ENCODE measurements around the gene HOXB2.
"Not testable (repeated sequence)": the region's sequence is repeated elsewhere in the genome, so short reads cannot be mapped to it uniquely, and the experiment has no call there.

Gene HOXB2

DNA sequence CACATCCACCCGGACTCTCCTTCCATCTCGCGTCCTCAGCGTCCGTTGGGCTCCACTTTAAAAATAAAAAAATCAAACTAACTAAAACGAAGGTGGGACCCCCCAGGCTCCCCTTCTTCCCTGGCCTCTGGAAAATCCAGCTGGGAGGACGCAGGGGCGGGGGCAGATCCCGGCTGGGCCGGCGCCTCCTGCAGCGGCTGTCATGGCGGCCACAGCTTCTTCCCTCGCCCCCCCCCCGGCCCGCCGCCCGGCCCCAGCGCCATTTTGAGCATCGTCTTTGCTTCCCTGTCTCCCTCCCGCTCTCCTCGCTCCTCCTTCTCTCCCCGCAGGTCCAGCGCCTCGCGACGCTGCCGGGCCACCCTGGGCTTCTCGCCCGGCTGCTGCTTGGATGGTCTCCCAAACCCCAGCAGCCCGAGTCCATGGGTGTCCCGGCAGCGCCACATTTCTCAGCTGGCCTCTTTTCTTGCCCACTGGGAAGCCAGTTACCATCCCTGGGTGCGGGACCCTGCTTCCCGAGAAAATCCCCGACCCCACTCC lies 3.3 kb downstream of the HOXB2 start:
- DNase-seq (ENCODE audit: low read depth, low spot score) = no peak

DNA sequence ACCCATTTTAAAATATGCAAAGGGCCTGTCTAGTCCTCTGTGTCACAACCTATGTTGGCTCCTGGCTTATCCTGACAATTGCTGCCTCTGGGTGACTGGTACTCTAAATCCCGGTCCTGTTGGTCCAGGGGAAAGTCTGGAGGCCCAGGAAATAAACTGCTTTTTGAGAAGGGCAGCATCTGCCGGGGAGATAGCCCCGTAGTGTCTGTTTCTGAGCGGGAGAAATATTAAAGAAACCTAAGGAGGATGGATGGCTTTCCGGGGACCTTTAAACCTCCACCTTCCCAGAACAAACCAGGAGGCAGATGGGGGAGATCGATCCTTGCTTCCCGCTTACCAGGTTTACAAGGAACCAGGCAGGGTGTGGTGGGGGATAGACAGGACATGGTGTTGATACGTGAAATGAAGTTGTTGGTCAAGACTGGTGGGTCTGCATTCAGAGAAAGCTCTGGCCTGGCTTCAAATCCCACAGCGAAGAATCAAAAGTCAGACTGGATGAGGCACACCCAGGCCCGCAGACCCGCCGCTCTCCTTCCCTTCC lies 3.8 kb downstream of the HOXB2 start:
- DNase-seq (ENCODE audit: low read depth, low spot score) = no peak

DNA sequence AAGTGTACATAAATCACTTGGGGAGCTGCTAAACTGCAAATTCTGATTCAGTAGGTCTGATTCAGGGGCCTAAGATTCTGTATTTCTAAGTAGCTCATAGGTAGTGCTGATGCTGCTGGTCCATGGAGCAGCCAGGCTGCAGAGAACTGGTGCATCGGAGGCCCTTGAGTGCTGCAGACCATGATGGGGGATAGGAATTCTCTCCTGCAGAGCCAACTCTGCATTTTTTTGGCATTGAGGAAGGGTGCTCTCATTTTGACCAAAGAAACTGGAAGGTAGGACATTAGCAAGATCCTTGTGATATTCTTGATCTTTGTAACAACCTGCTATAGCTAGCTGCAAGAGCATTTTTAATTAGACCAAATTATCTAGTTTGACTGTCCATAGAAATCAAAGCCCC lies 4.7 kb downstream of the HOXB2 start:
- no peak for DNase-seq (ENCODE audit: low read depth, low spot score)

DNA sequence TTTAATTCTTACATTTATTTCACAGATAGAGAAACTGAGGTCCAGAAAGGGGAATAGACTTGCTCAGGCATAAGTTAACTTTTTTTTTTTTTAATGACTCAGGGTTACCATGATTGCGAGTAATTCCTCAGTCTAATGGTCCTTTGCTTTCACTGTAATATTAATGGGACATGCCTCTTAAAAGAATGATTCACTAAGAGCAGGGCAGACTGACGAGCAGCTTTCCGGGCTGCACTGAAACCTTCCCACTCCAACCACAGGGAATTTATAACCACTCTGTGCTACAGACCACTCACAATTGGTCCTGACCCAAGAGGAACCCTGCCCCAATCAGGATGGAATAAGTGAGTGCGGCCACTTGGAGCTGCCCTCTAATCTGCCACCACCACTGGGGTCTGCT lies 5.7 kb downstream of the HOXB2 start:
- DNase-seq (ENCODE audit: low read depth, low spot score) = no peak

DNA sequence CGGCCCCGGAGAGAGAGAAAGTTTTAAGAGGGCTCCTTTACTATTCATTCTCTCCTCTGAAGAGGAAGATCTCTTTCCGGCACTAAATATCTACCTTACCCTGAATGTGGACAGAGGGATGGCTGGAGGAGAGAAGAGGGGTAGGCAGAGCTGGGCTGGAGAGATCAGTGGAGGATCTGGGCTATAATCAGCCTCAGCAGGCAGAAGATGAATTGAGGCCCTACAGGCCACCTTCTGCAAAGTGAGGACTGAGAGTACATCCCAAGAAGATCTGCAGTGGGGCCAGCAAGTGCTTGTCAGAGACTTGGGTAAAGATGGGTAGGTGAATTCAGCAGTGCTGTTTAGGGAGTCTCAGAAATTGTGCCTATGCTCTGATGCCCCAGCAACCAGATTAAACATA lies 7.6 kb downstream of the HOXB2 start:
- DNase-seq (ENCODE audit: low read depth, low spot score) = no peak

DNA sequence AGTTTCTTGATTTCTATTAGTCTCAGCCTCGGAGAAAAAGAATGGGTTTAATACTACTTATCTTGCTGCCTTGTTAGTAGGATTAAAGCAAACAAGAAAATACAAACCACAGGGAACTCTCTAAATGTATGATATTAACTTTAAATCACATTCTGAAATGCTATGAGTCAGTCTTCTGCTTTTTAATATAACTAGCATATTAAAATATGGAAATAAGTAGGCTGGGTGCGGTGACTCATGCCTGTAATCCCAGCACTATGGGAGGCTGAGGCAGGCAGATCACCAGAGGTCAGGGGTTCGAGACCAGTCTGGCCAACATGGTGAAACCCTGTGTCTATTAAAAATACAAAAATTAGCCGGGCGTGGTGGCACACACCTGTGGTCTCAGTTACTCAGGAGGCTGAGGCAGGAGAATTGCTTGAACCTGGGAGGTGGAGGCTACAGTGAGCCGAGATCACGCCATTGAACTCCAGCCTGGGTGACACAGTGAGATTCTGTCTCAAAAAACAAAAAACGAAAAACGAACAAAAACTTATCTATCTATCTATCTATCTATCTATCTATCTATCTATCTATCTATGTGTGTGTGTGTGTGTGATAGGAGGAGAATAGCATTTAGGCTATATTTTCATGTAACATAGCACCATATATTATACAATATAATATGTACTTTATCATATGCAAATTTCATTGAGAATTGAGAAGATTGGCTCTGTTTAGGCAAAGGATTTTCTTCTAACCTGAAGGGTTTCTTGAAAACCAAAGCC lies 8.9 kb downstream of the HOXB2 start:
- not testable (repeated sequence) for DNase-seq (ENCODE audit: low read depth, low spot score)

DNA sequence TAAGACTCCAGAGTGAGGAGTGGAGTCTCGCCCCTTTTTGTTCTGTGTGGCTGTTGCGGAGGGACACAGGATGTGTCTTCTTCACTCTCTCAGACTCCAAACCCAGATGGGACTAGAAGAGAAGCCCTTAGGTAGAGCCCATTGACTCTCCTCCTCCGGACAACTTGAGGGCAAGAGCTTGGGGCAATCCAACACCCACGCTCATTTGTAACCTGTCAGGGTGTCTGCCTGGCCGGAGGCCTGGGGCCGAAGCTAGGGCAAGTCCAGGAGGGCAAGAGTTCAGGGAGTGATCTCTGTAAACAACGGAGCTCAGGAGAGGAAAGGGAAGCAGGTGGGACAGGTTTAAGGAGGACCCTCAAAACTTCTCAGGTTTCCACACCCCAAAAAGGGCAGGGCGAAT lies 12.6 kb downstream of the HOXB2 start:
- DNase-seq (ENCODE audit: low read depth, low spot score) = no peak

DNA sequence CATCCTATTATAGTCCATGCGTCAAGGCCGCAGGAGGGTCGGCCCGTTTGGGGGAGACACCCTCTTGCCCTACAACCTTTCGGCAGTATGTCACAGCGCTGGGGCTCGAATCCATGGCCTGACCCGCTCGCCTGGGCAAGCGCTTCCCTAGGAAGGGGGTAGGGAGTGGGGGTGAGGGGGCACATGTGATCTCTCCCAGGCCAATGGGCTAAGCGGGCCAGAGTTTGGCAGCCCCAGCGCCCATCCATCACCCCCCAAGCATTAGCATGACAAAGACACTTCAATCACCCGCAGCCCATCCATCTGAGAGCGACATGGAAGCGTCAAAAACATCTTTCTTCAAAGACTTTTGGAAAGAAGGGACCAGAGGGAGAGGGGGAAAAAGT lies 14.0 kb downstream of the HOXB2 start, which contains the start of gene HOXB1:
Gene HOXB1, minus strand, starts transcription at position 125 of the 386 bp plus-strand sequence. Its CDS starts 107 bp downstream, at position 18.
- DNase-seq (ENCODE audit: low read depth, low spot score) = no peak

DNA sequence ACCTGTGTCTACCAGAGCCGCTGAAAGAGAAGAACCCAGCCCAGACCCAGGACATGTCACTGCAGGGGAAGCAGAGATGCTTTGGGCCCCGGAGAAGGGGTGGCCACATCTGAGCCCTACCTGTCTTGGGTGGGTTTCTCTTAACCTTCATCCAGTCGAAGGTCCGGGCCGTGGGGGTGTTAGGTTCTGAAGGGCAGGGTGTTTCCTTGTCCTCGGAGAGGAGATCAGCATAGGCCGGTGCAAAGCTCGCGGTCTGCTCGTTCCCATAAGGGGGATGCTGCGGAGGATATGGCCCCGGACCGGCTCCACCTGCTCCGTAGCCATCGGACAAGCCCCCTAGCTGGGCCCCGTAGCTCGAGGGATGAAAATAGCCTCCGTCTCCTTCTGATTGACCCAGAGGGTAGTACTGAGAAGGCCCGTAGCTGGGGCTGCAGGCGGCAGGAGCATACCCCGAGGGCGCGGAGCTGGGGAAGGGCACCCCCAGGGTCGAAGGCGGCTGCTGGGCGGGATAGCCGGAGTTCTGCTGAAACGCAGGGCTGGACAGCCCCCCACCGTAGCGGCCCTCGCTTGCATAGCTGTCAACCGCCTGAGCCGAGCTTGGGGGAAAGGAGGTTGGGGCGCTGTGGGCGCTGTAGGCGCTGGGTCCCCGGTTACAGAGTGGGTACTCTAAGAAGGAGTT lies 14.6 kb downstream of the HOXB2 start:
- no peak for DNase-seq (ENCODE audit: low read depth, low spot score)

DNA sequence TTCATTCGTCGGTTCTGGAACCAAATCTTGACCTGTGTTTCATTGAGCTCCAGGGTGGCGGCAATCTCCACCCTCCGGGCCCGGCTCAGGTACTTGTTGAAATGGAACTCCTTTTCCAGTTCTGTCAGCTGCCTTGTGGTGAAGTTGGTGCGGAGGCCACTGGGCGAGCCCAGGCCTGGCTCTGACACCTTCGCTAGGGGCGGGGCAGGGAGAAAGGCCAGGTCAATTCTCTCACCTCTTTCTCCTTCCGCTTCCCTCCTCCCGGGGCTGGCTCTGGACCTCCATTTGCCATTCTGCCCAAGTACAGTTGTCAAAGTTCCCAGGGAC lies 15.3 kb downstream of the HOXB2 start:
- DNase-seq (ENCODE audit: low read depth, low spot score) = no peak

DNA sequence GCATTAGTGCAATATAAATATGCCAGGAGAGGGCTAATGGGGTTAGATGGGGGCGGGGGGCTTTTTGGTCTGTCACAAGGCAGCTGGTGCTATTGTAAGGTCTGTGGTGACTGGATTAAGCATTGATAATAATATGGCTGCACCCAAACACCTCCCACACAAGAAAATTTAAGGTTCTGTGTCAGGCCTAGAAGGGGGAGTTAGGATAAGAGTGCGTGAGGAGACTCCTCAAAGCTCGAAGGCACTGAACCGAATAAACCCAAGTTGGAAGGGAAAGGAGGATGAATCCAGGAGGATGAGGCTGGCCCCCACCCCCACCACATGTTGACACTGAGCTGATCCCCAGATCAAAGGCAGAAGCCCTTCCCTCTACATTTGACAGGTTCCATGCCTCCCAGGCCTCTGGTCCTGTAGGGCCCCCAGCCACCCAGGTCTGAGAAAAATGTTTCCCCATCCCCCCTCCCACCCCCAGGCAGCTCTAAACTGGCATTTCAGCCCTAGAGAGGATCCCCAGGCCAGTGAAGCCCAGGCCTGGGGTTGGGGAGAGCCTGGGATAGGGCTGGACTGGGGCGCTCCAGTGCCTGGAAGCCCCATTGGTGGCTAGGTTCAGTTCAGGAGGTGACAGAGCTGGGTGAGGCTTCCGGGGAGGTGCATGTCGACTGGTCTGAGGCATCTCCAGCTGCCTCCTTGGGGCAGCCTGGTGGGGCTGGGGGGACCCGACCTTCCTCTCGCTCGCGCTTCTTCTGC lies 15.8 kb downstream of the HOXB2 start:
- DNase-seq (ENCODE audit: low read depth, low spot score) = no peak

DNA sequence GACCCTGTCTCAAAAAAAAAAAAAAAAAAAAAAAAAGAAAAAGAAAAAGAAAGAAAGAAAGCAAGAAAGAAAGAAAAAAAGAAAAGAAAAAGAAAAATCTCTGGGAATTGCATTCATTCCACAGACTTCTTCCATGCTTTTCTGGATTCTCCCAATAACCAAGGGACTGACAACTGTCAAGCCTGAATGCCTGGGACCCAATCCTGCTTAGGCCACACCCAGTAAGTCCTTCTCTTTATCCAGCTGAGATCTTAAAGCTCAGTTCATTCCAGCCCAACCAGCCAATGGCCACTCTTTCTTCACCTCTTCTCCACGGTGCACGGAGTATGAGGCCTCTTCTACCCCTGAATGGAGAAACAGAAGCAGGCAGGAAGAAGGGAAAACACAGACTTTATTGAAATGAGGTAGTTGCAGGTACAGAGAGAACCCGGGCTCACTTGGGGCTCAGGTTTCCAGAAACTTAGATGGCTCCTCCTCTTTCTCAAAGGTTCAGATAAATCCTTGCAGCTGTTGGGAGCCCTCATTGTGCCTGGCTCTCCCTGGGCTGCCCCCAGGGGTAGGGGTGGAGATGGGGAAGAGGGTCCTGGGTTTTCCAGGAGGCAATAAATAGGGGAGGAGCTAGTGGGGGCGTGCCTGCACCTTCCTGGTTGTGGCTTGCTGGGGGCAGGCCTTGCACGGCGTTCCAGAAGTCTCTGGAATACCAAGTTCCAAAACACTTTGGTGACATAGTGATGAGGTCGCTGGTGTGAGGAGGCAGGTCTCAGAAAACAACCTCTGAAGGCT lies 16.6 kb downstream of the HOXB2 start:
- no peak for DNase-seq (ENCODE audit: low read depth, low spot score)

DNA sequence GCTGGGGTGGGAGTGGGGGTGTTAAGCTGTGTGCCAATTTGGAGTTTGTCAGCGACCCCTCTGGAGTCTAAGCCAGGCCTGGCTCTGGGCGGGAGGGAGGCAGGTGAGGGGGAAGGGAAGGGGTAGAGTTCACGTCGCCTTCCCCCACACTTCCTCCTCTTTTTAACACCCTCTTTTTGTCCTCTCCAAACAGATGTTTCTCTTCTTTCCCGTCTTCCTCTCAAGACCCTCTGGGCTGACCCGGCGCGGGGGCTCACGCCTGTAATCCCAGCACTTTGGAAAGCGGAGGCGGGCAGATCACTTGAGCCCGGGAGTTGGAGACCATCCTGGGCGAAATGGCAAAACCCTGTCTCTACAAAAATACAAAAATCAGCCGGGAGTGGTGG lies 17.4 kb downstream of the HOXB2 start:
- no peak for DNase-seq (ENCODE audit: low read depth, low spot score)

DNA sequence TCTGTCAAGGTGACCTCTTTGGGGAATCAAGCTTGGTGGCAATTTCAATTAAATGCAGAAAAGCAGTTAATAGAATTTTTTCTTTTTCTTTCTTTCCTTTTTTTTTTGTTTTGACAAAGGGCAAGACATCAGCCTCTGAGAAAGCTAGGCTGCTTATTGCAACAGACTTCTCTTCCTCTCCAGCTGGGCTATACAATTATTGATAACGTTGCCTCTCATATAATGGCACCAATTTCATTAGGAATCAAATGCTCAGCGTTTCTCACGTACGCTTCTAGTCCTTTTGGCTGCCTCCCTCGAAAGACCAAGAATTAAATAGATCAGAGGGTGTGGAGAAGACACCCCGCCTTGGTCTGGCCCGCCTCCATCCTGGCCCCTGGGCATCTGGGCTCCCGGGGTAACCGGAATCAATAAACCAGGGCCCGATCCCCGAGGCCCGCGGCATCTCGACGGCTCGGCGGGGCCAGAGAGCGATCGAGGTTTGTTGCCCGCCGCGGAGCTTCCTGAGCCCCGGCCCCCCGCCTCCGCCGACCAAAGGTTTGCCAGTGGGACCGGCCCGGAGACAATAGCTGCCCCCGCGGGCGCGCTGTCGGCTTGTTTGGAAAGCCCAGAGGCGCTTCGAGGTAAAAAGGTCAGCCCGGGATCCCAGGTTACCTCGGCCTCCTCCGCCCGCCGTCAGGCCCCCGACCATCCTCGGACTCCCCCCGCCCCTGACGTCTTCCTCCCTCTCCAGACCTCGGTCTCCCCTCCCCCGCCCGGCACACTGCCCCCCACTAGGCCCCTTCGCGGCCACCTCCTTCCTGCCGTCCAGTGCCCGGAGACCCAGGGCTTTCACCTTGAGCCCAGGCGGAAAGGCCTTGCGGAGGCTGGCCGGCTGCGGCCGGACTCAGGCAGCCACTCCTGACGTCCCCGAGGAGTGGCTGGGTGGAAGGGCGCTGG lies 18.0 kb downstream of the HOXB2 start:
- DNase-seq (ENCODE audit: low read depth, low spot score) = no peak

DNA sequence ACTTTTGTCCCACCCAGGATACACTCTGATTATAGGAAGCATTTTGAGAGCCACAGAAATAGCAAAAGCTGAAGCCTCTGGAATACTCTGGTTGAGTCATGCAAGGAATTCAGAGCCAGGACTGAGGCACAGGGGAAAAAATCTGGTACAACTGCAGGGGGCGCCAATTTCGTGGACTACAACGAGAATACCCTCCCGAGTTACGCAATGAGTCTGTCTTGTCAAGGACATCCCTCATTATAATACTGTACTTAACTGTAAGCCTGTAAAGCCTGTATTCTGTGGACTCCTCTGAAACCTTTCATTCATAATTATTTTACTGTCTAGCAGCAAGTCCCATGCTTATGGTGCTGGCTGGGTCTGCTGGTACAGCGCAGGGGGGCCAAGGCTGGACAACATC lies 21.9 kb downstream of the HOXB2 start:
- no peak for DNase-seq (ENCODE audit: low read depth, low spot score)

DNA sequence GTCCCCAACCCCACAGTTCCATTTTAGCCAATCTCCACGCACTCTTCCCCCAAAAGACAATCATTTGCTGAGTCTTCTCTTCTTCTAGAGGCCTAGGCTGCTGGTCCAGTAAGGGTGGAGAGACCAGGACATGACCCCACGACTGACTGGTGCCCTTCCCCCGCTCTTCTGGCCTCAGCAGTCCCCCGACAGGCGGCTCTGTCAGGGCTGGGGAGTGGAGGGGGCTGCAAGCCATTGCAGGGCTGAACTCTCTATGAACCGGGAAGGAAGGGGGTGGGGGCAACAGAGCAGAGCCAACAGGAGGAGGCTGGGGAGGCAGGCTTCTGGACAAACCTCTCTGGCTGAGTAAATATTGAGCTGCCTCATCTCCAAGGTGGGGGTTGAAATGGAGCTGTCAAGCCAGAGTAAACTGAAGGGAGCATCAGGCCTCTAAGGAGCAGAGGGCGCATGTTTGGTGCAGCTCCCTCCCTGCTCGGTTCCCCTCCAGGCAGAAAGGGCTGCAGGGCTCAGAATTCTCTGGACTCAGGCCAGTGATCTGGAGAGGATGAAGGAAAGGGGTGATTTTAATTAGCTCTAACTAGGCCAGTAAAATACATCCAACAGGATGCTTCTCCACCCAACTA lies 22.8 kb downstream of the HOXB2 start:
- no peak for DNase-seq (ENCODE audit: low read depth, low spot score)

DNA sequence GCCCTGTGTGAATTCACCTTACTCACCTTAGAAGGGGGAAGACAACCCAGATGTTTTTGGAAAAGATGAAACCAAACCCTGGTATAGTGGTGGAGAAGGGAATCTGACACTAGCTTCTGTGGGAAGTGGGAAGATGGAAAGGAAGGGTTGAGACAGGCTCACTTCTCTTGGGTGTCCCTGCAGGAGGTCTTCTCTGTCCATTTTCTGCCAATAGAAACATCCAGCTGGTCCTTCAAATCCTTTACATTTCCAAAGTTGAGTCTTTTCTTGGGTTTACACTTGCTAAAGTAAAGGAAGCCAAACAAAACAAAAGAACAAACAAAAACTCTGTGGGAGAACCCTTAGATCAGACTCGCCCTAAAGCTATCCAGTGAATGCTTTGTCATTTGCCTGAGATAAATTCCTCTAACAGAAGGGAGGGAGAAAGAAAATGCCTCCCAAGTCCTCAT lies 24.3 kb downstream of the HOXB2 start:
- no peak for DNase-seq (ENCODE audit: low read depth, low spot score)

DNA sequence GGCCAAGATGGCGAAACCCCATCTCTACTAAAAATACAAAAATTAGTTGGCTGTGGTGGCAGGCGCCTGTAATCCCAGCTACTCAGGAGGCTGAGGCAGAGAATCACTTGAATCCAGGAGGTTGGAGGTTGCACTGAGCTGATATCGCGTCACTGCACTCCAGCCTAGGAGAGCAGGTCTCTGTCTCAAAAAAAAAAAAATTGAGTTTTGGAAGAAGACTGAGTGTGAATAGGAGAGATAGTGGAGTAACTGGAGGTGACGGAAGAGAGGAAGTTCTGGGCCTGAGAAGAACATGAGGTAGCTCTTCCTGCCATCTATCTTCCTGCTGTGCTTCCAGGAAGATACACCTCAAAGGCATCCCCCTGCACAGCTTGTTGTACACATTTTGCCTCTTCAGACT lies 25.5 kb downstream of the HOXB2 start:
- no peak for DNase-seq (ENCODE audit: low read depth, low spot score)

DNA sequence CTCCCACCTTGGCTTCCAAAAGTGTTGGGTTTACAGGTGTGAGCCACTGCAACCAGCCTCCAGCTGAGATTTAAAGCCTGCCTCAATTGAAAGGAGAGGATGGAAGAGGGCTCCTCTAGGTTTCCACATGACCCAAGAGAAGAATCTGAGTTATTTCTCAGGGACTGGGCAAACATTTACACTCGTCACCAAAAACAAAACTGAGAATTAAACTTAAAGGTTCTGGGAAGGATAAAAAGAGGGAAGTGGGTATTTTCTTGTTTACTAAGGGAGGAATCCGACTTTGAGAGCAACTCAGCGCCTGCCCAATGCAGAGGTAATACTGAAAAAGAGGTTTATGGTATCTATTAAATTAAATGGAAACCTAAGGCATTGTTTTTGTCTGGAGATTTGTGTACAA lies 27.4 kb downstream of the HOXB2 start:
- DNase-seq (ENCODE audit: low read depth, low spot score) = no peak
